Inferior parietal cortex (tissue), 1 donor: ENCODE results near the gene ZNF667.

Source experiments
- DNase-seq: peaks from one replicate; pipeline ENCODE4 v3.0.0-alpha.2; 2016; ENCODE audit errors: extremely low spot score

The ZNF667 gene

GRCh38 chr19:56476651-56477428, at the start of gene ZNF667:
Gene ZNF667 (minus strand): TSS chr19:56477345. CDS start chr19:56462370, 14,975 bp downstream.
- peak; percentile 21 for DNase-seq

GRCh38 chr19:56525214-56525860, 48.2 kb upstream of the ZNF667 start:
- no peak for DNase-seq

- no peak for DNase-seq
These were observed 31.2 kb upstream of the ZNF667 start for GRCh38 chr19:56508290-56508778.

GRCh38 chr19:56507446-56508289, 30.5 kb upstream of the ZNF667 start, which contains the start of gene ZNF471:
Gene ZNF471 (plus strand): TSS chr19:56507855. CDS start chr19:56511572, 3,717 bp downstream.
- peak; percentile 96 for DNase-seq

GRCh38 chr19:56504581-56504980, 27.4 kb upstream of the ZNF667 start:
- no peak for DNase-seq

- DNase-seq: no peak
These were observed 14.3 kb upstream of the ZNF667 start for GRCh38 chr19:56491399-56491798.

GRCh38 chr19:56477429-56478338, 539 bp upstream of the ZNF667 start:
- peak; percentile 89 for DNase-seq

GRCh38 chr19:56476093-56476492, 1.1 kb downstream of the ZNF667 start:
- DNase-seq: no peak

GRCh38 chr19:56474308-56474707, 2.8 kb downstream of the ZNF667 start:
- DNase-seq: no peak

- DNase-seq: no peak
These were observed 35.8 kb downstream of the ZNF667 start for GRCh38 chr19:56441206-56441792.

GRCh38 chr19:56423985-56424353, 53.2 kb downstream of the ZNF667 start:
- DNase-seq: no peak

- no peak for DNase-seq
These were observed 53.7 kb downstream of the ZNF667 start for GRCh38 chr19:56423276-56423984.

GRCh38 chr19:56405062-56405461, 72.1 kb downstream of the ZNF667 start:
- no peak for DNase-seq

GRCh38 chr19:56404705-56405056, 72.5 kb downstream of the ZNF667 start:
- DNase-seq: no peak

GRCh38 chr19:56403764-56404704, 73.1 kb downstream of the ZNF667 start, which contains the start of gene ZNF583:
Gene ZNF583 (plus strand): TSS chr19:56404332. CDS start chr19:56407115, 2,783 bp downstream.
- peak; percentile 92 for DNase-seq

- no peak for DNase-seq
These were observed 73.9 kb downstream of the ZNF667 start for GRCh38 chr19:56403261-56403660.

GRCh38 chr19:56400485-56400884, 76.7 kb downstream of the ZNF667 start:
- no peak for DNase-seq

GRCh38 chr19:56398809-56399208, 78.3 kb downstream of the ZNF667 start:
- no peak for DNase-seq
